GM23338 (cell line): Measurements from ENCODE around the gene NDST4. TPM values are rescaled to one million over a fixed set of nuclear protein-coding genes. Genes with fewer than 3 reads are reported as not detected.

Experiments
- ATAC-seq: fragments of 200-7000 bp; cut with Tn5 transposase; 3 replicates; pipeline ENCODE4 v1.9.1; 2020
- DNase-seq: peaks from one replicate; pipeline ENCODE4 v3.0.0-alpha.2; 2015; ENCODE audit warnings: low spot score
- H2AFZ ChIP-seq: fragments of 200-600 bp; sonication (generic); 2 replicates; pipeline ENCODE4 v1.8.0; 2016; ENCODE audit warnings: antibody characterized with exemption, mild to moderate bottlenecking, moderate library complexity
- H3F3A ChIP-seq: fragments of 200-600 bp; sonication (generic); replicated peaks from 2 replicates; pipeline ENCODE4 v1.8.0; 2017; ENCODE audit warnings: antibody characterized with exemption, mixed run types, low read depth
- H3K27ac ChIP-seq: fragments of 200-600 bp; sonication (generic); 2 replicates; pipeline ENCODE4 v1.6.1; 2016; ENCODE audit warnings: low read depth
- H3K27me3 ChIP-seq: fragments of 200-600 bp; sonication (generic); 2 replicates; pipeline ENCODE4 v1.8.0; 2016; ENCODE audit warnings: mild to moderate bottlenecking, mixed run types, moderate library complexity; ENCODE audit not compliant: insufficient read depth
- H3K36me3 ChIP-seq: fragments of 200-600 bp; sonication (generic); 2 replicates; pipeline ENCODE4 v1.8.0; 2016; ENCODE audit warnings: mild to moderate bottlenecking; ENCODE audit not compliant: insufficient read depth
- H3K4me1 ChIP-seq: fragments of 200-600 bp; sonication (generic); 2 replicates; pipeline ENCODE4 v1.8.0; 2016; ENCODE audit warnings: mild to moderate bottlenecking, moderate library complexity; ENCODE audit not compliant: insufficient read depth
- H3K4me2 ChIP-seq: fragments of 200-600 bp; sonication (generic); 2 replicates; pipeline ENCODE4 v1.7.1; 2017; ENCODE audit warnings: mixed run types
- H3K4me3 ChIP-seq: fragments of 200-600 bp; sonication (generic); 2 replicates; pipeline ENCODE4 v1.6.1; 2016; ENCODE audit warnings: mixed run types
- H3K79me2 ChIP-seq: fragments of 200-600 bp; sonication (generic); replicated peaks from 2 replicates; pipeline ENCODE4 v1.8.0; 2017; ENCODE audit warnings: mild to moderate bottlenecking; ENCODE audit not compliant: insufficient read depth
- H3K9me2 ChIP-seq: fragments of 200-600 bp; sonication (generic); 2 replicates; pipeline ENCODE4 v1.8.0; 2017; ENCODE audit not compliant: insufficient read depth
- H4K20me1 ChIP-seq: fragments of 200-600 bp; sonication (generic); replicated peaks from 2 replicates; pipeline ENCODE4 v1.8.0; 2017; ENCODE audit warnings: mild to moderate bottlenecking; ENCODE audit not compliant: insufficient read depth
- H3K27ac Mint-ChIP-seq: 2 replicates; pipeline ENCODE4 v1.8.0; 2020; ENCODE audit warnings: inconsistent platforms, mild to moderate bottlenecking, moderate library complexity, mixed read lengths
- H3K27me3 Mint-ChIP-seq: 3 replicates; pipeline ENCODE4 v1.8.0; 2022; ENCODE audit warnings: low read depth, mild to moderate bottlenecking, moderate library complexity, mixed read lengths, inconsistent platforms; ENCODE audit not compliant: insufficient read depth, poor library complexity
- H3K36me3 Mint-ChIP-seq: 3 replicates; pipeline ENCODE4 v1.8.0; 2021; ENCODE audit warnings: low read depth, mild to moderate bottlenecking, inconsistent platforms, moderate library complexity, mixed read lengths
- H3K4me1 Mint-ChIP-seq: 3 replicates; pipeline ENCODE4 v1.8.0; 2020; ENCODE audit warnings: mild to moderate bottlenecking, inconsistent platforms, mixed read lengths
- H3K4me3 Mint-ChIP-seq: 3 replicates; pipeline ENCODE4 v1.8.0; 2021; ENCODE audit warnings: moderate library complexity, mild to moderate bottlenecking, inconsistent platforms, mixed read lengths
- H3K9me3 Mint-ChIP-seq: 3 replicates; pipeline ENCODE4 v1.8.0; 2020; ENCODE audit warnings: moderate library complexity, mild to moderate bottlenecking, inconsistent platforms, mixed read lengths
- CREB1 ChIP-seq: fragments of 250-450 bp; sonication (Bioruptor Pico); IDR thresholded peaks from 2 replicates; pipeline ENCODE4 v1.5.0; 2020; ENCODE audit warnings: low read depth, mild to moderate bottlenecking, moderate library complexity
- CTCF ChIP-seq, 2 experiments: fragments of 200-600 bp in 1 of 2; sonication (generic) in 1 of 2; conservative IDR thresholded peaks; 2 replicates each; pipeline versions ENCODE4 v1.5.1 to v1.6.1; 2016 to 2017; ENCODE audit warnings: antibody characterized with exemption in 2 of 2, low read depth in 2 of 2, mild to moderate bottlenecking in 2 of 2, moderate library complexity in 1 of 2
- ETS1 ChIP-seq: IDR thresholded peaks from 2 replicates; pipeline ENCODE4 v1.6.1; 2016; ENCODE audit warnings: antibody characterized with exemption
- EZH2 ChIP-seq: fragments of 200-600 bp; sonication (generic); IDR thresholded peaks from one replicate; pipeline ENCODE4 v1.8.0; 2017; ENCODE audit warnings: antibody characterized with exemption, mild to moderate bottlenecking, low read depth; ENCODE audit not compliant: unreplicated experiment
- EZH2phosphoT487 ChIP-seq: fragments of 200-600 bp; sonication (generic); IDR thresholded peaks from one replicate; pipeline ENCODE4 v1.8.1; 2018; ENCODE audit warnings: antibody characterized with exemption; ENCODE audit not compliant: unreplicated experiment
- JUNB ChIP-seq: IDR thresholded peaks from one replicate; pipeline ENCODE4 v1.6.1; 2016; ENCODE audit warnings: antibody characterized with exemption; ENCODE audit not compliant: unreplicated experiment
- NANOG ChIP-seq: IDR thresholded peaks from 2 replicates; pipeline ENCODE4 v1.6.1; 2016; ENCODE audit warnings: antibody characterized with exemption, borderline replicate concordance
- POLR2AphosphoS5 ChIP-seq: IDR thresholded peaks from 2 replicates; pipeline ENCODE4 v1.6.1; 2016; ENCODE audit warnings: antibody characterized with exemption, low read depth
- STAT1 ChIP-seq: IDR thresholded peaks from one replicate; pipeline ENCODE4 v1.6.1; 2016; ENCODE audit warnings: antibody characterized with exemption; ENCODE audit not compliant: unreplicated experiment
- ZNF114 ChIP-seq: fragments of 250-450 bp; sonication (Bioruptor Pico); IDR thresholded peaks from 2 replicates; pipeline ENCODE4 v1.5.0; 2020; ENCODE audit warnings: mild to moderate bottlenecking, moderate library complexity
- ZNF331 ChIP-seq: fragments of 250-450 bp; sonication (Bioruptor Pico); IDR thresholded peaks from 2 replicates; pipeline ENCODE4 v1.5.0; 2020; ENCODE audit warnings: low read depth, mild to moderate bottlenecking, moderate library complexity
- polyA plus RNA-seq: library from polyadenylated mRNA; unstranded; fragments of >200 nt; fragmentation: Nextera tagmentation; extraction: Ambion mirVana; gene quantifications from 2 replicates; pipeline ENCODE4 v1.2.1, GENCODE V29; 2016
- total RNA-seq: library from RNA; depleted of rRNA; stranded (reverse); fragments of >200 nt; shearing (Covaris generic); gene quantifications from 2 replicates; pipeline ENCODE4 v1.2.3, GENCODE V29; 2014
- TF ChIP-seq, protein P1 (sequence below): IDR thresholded peaks from one replicate; pipeline ENCODE4 v1.6.1; 2018; ENCODE audit warnings: antibody characterized with exemption; ENCODE audit not compliant: unreplicated experiment

NDST4 gene
- total and polyA plus RNA-seq, 2 experiments from 2014 or later: not detected

DNA sequence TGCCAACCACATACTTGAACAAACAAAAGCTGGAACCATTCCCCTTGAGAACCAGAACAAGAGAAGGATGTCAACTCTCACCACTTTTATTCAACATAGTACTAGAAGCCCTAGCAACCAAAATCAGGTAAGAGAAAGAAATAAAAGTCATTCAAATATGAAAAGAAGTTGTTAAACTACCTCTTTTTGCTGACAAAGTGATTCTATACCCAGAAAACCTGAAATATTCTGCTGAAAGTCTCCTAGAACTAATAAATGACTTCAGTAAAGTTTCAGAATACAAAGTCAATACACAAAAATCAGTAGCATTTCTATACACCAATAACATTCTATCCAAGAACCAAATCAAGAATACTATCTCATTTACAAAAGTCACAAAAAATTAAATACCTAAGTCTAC lies 327.9 kb downstream of the NDST4 start:
- Mint-ChIP-seq H3K4me1 (peaks cover 20% of the 10 kb centered on the region), H3K4me3 (no peak overlapping the region), H3K9me3 (no peaks in the 10 kb centered on the region), H3K27me3 (no peaks in the 10 kb centered on the region), H3K27ac (peak overlapping the region; percentile 38; the same call in 1 of the 2 replicates), H3K36me3 (no peaks in the 10 kb centered on the region)
- H3K4me3 ChIP-seq: no peak overlapping the region
- H3K27me3 ChIP-seq: no peaks in the 10 kb centered on the region
- H3K27ac ChIP-seq: no peak overlapping the region
- no peak overlapping the region for H2AFZ ChIP-seq
- no peak for ATAC-seq
- no peaks in the 10 kb centered on the region for H3F3A ChIP-seq
- no peak for TF ChIP-seq ZNF331 (CRISPR knock-in tag)
- TF ChIP-seq NANOG: no peak
- no peak for TF ChIP-seq EZH2phosphoT487
- TF ChIP-seq, protein P1, sequence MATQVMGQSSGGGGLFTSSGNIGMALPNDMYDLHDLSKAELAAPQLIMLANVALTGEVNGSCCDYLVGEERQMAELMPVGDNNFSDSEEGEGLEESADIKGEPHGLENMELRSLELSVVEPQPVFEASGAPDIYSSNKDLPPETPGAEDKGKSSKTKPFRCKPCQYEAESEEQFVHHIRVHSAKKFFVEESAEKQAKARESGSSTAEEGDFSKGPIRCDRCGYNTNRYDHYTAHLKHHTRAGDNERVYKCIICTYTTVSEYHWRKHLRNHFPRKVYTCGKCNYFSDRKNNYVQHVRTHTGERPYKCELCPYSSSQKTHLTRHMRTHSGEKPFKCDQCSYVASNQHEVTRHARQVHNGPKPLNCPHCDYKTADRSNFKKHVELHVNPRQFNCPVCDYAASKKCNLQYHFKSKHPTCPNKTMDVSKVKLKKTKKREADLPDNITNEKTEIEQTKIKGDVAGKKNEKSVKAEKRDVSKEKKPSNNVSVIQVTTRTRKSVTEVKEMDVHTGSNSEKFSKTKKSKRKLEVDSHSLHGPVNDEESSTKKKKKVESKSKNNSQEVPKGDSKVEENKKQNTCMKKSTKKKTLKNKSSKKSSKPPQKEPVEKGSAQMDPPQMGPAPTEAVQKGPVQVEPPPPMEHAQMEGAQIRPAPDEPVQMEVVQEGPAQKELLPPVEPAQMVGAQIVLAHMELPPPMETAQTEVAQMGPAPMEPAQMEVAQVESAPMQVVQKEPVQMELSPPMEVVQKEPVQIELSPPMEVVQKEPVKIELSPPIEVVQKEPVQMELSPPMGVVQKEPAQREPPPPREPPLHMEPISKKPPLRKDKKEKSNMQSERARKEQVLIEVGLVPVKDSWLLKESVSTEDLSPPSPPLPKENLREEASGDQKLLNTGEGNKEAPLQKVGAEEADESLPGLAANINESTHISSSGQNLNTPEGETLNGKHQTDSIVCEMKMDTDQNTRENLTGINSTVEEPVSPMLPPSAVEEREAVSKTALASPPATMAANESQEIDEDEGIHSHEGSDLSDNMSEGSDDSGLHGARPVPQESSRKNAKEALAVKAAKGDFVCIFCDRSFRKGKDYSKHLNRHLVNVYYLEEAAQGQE: no peak
- TF ChIP-seq JUNB: no peak
- no peak for TF ChIP-seq EZH2
- TF ChIP-seq POLR2AphosphoS5: no peak
- TF ChIP-seq CREB1 (CRISPR knock-in tag): no peak
- TF ChIP-seq ZNF114 (CRISPR knock-in tag): no peak
- TF ChIP-seq STAT1: no peak
- H3K9me2 ChIP-seq: no peaks in the 10 kb centered on the region
- H3K4me2 ChIP-seq: no peak overlapping the region
- no peaks in the 10 kb centered on the region for H3K79me2 ChIP-seq
- peaks cover 26% of the 10 kb centered on the region for H3K4me1 ChIP-seq
- no peaks in the 10 kb centered on the region for H3K36me3 ChIP-seq
- H4K20me1 ChIP-seq: no peaks in the 10 kb centered on the region
- DNase-seq: no peak

- Histone ChIP-seq H2AFZ (no peak overlapping the region), H3K27me3 (no peaks in the 10 kb centered on the region), H3K79me2 (no peaks in the 10 kb centered on the region), H3K36me3 (no peaks in the 10 kb centered on the region), H3K9me2 (no peaks in the 10 kb centered on the region), H3K4me2 (0 out of 2 replicates have a peak overlapping the region, but pooled peaks have one; percentile 46), H3K4me3 (no peak overlapping the region), H3K4me1 (peaks cover 26% of the 10 kb centered on the region), H4K20me1 (no peaks in the 10 kb centered on the region), H3F3A (no peaks in the 10 kb centered on the region), H3K27ac (no peak overlapping the region)
- Mint-ChIP-seq H3K27ac (peak overlapping the region; percentile 66), H3K4me3 (no peak overlapping the region), H3K36me3 (no peaks in the 10 kb centered on the region), H3K27me3 (no peaks in the 10 kb centered on the region), H3K9me3 (no peaks in the 10 kb centered on the region), H3K4me1 (peaks cover 20% of the 10 kb centered on the region)
- DNase-seq (no peak), ATAC-seq (no peak)
- TF ChIP-seq EZH2 (no peak), POLR2AphosphoS5 (no peak), CTCF (conservative IDR thresholded peaks at IDR 0.05; ENCODE audit: low read depth in 2 of 2) (no peak), STAT1 (no peak), ETS1 (no peak)
- TF ChIP-seq, protein P1: no peak
Observed at GRCh38 chr4:114783215-114783595, 330.2 kb downstream of the NDST4 start.
